PC-3 (cell line): ENCODE data around the gene ANAPC16. TPM values are rescaled to one million over a fixed set of nuclear protein-coding genes. Genes with fewer than 3 reads are reported as not detected.

ENCODE experiments used
- ATAC-seq: fragments of 200-7000 bp; cut with Tn5 transposase; 2 replicates; pipeline ENCODE4 v1.9.1; 2020; ENCODE audit warnings: mild to moderate bottlenecking, moderate library complexity
- BruUV-seq: library from RNA; stranded (reverse); fragments of 400-500 nt; replicated peaks from 2 replicates; lab custom pipeline; 2021; lab: Mats Ljungman, UMichigan
- CTCF ChIA-PET: fragments of 300-600 bp; sonication (Branson Sonifier 250); formaldehyde crosslinking; loops from one replicate; lab custom pipeline; 2022; ENCODE audit warnings: antibody characterized with exemption; lab: Charles Lee
- POLR2A ChIA-PET: fragments of 300-600 bp; sonication (Branson Sonifier 250); formaldehyde crosslinking; loops from one replicate; lab custom pipeline; 2022; ENCODE audit warnings: antibody characterized with exemption; ENCODE audit not compliant: unreplicated experiment; lab: Charles Lee
- DNase-seq: peaks from one replicate; pipeline ENCODE4 v3.0.0-alpha.2; 2015
- H2AFZ ChIP-seq: fragments of 300-600 bp; sonication (generic); 2 replicates; pipeline ENCODE4 v1.6.0; 2016; ENCODE audit warnings: antibody characterized with exemption, low read length
- H3F3A ChIP-seq: fragments of 300-600 bp; sonication (generic); one replicate; pipeline ENCODE4 v1.6.0; 2017; ENCODE audit warnings: antibody characterized with exemption, low read length, control low read depth, mild to moderate bottlenecking; ENCODE audit not compliant: unreplicated experiment
- H3K27ac ChIP-seq: fragments of 300-600 bp; sonication (generic); 2 replicates; pipeline ENCODE4 v1.5.1; 2016; ENCODE audit warnings: mild to moderate bottlenecking, low read length
- H3K27me3 ChIP-seq: fragments of 300-600 bp; sonication (generic); 2 replicates; pipeline ENCODE4 v1.6.1; 2016; ENCODE audit warnings: low read length, mixed read lengths
- H3K36me3 ChIP-seq: fragments of 300-600 bp; sonication (generic); 2 replicates; pipeline ENCODE4 v1.6.1; 2016; ENCODE audit warnings: low read depth, mixed run types, low read length, mixed read lengths
- H3K4me1 ChIP-seq: fragments of 300-600 bp; sonication (generic); 2 replicates; pipeline ENCODE4 v1.5.1; 2016; ENCODE audit warnings: low read length; ENCODE audit not compliant: insufficient read depth
- H3K4me2 ChIP-seq: fragments of 300-600 bp; sonication (generic); 2 replicates; pipeline ENCODE4 v1.6.0; 2016; ENCODE audit warnings: low read length
- H3K4me3 ChIP-seq: fragments of 300-600 bp; sonication (generic); 2 replicates; pipeline ENCODE4 v1.5.1; 2016; ENCODE audit warnings: mild to moderate bottlenecking, low read length, mixed read lengths
- H3K79me2 ChIP-seq: fragments of 300-600 bp; sonication (generic); 2 replicates; pipeline ENCODE4 v1.6.1; 2017; ENCODE audit warnings: low read length, mixed read lengths
- H3K9ac ChIP-seq: fragments of 300-600 bp; sonication (generic); 2 replicates; pipeline ENCODE4 v1.6.0; 2016; ENCODE audit warnings: mild to moderate bottlenecking, low read length
- H3K9me2 ChIP-seq: fragments of 300-600 bp; sonication (generic); replicated peaks from 2 replicates; pipeline ENCODE4 v1.6.1; 2016; ENCODE audit warnings: mixed run types, low read length, mixed read lengths
- H3K9me3 ChIP-seq: fragments of 300-600 bp; sonication (generic); 2 replicates; pipeline ENCODE4 v1.6.1; 2016; ENCODE audit warnings: low read length, mixed read lengths
- H4K20me1 ChIP-seq: fragments of 300-600 bp; sonication (generic); 2 replicates; pipeline ENCODE4 v1.6.1; 2016; ENCODE audit warnings: low read length, mixed read lengths
- CTCF ChIP-seq: fragments of 300-600 bp; sonication (generic); conservative IDR thresholded peaks from 2 replicates; pipeline ENCODE4 v1.5.1; 2017; ENCODE audit warnings: antibody characterized with exemption, low read depth, mild to moderate bottlenecking, low read length
- EZH2 ChIP-seq: fragments of 300-600 bp; sonication (generic); IDR thresholded peaks from one replicate; pipeline ENCODE4 v1.6.1; 2017; ENCODE audit warnings: antibody characterized with exemption, mild to moderate bottlenecking, low read length; ENCODE audit not compliant: unreplicated experiment
- EZH2phosphoT487 ChIP-seq: fragments of 300-600 bp; sonication (generic); IDR thresholded peaks from 2 replicates; pipeline ENCODE4 v1.6.1; 2018; ENCODE audit warnings: mild to moderate bottlenecking, antibody characterized with exemption, low read length, borderline replicate concordance
- intact Hi-C: fragments of 100-400 bp; cut with micrococcal nuclease; formaldehyde crosslinking; loops from 2 replicates; pipeline ENCODE4 v1.9.0; 2023
- total RNA-seq: library from RNA; depleted of rRNA; stranded (reverse); fragments of >200 nt; gene quantifications from 2 replicates; pipeline ENCODE4 v1.2.3, GENCODE V29; 2014

Gene ANAPC16
- total RNA-seq, 1 experiment from 2014 or later: 23.9 TPM

- ChIA-PET CTCF (no interaction called here), POLR2A (no interaction called here)
- Histone ChIP-seq H2AFZ (no peak overlapping the region), H3K79me2 (no peaks in the 10 kb centered on the region), H3K9ac (no peak overlapping the region), H3K4me1 (peaks cover 15% of the 10 kb centered on the region), H3K36me3 (no peaks in the 10 kb centered on the region), H3K9me3 (no peaks in the 10 kb centered on the region), H3K4me2 (no peak overlapping the region), H4K20me1 (no peaks in the 10 kb centered on the region), H3K27ac (no peak overlapping the region), H3K9me2 (no peaks in the 10 kb centered on the region), H3K27me3 (no peaks in the 10 kb centered on the region), H3K4me3 (no peak overlapping the region), H3F3A (no peaks in the 10 kb centered on the region)
- no peak for ATAC-seq
- TF ChIP-seq CTCF: no peak
- no peak for TF ChIP-seq EZH2
- no peak for TF ChIP-seq EZH2phosphoT487
- DNase-seq: no peak
- intact Hi-C loops: no loop called here
- no TSS peak for BruUV-seq
Observed at GRCh38 chr10:72242675-72243074, 26.9 kb downstream of the ANAPC16 start.

- H4K20me1 ChIP-seq: no peaks in the 10 kb centered on the region
- no peaks in the 10 kb centered on the region for H3K9me2 ChIP-seq
- peak; percentile 55 for TF ChIP-seq CTCF
- TF ChIP-seq EZH2: no peak
- TF ChIP-seq EZH2phosphoT487: no peak
- H3K27me3 ChIP-seq: no peaks in the 10 kb centered on the region
- peak overlapping the region; percentile 63 for H3K27ac ChIP-seq
- H3K79me2 ChIP-seq: no peaks in the 10 kb centered on the region
- H3K4me2 ChIP-seq: peak overlapping the region; percentile 45; the same call in 1 of the 2 replicates
- BruUV-seq: no TSS peak
- peaks cover 19% of the 10 kb centered on the region for H3K4me1 ChIP-seq
- H3K9ac ChIP-seq: peak overlapping the region; percentile 19; the same call in 1 of the 2 replicates
- no peaks in the 10 kb centered on the region for H3K9me3 ChIP-seq
- no peaks in the 10 kb centered on the region for H3K36me3 ChIP-seq
- no peaks in the 10 kb centered on the region for H3F3A ChIP-seq
- DNase-seq: peak; percentile 68
- intact Hi-C loops: loop anchor here (1.0 to 2.0 kb wide), 2 partner anchors 49 to 84 kb away; no protein-coding TSS in a partner anchor
- no peak overlapping the region for H3K4me3 ChIP-seq
- ChIA-PET CTCF (no interaction called here), POLR2A (interaction anchor here (0.6 kb wide), 1 partner anchor 864 kb away, joined by 4 read pairs; no protein-coding TSS in a partner anchor)
- 0 out of 2 replicates have a peak overlapping the region, but pooled peaks have one; percentile 21 for H2AFZ ChIP-seq
- peak; percentile 84 for ATAC-seq
Observed at GRCh38 chr10:72243822-72244437, 28.1 kb downstream of the ANAPC16 start.

GRCh38 chr10:72244573-72245038 lies 28.8 kb downstream of the ANAPC16 start:
- intact Hi-C loops: loop anchor here (1.0 to 2.0 kb wide), 2 partner anchors 48 to 84 kb away; no protein-coding TSS in a partner anchor
- Histone ChIP-seq H4K20me1 (no peaks in the 10 kb centered on the region), H3K4me1 (peaks cover 19% of the 10 kb centered on the region), H2AFZ (no peak overlapping the region), H3K9me3 (no peaks in the 10 kb centered on the region), H3K27ac (peak overlapping the region; percentile 63), H3K36me3 (no peaks in the 10 kb centered on the region), H3K4me2 (peak overlapping the region; percentile 45; the same call in 1 of the 2 replicates), H3F3A (no peaks in the 10 kb centered on the region), H3K79me2 (no peaks in the 10 kb centered on the region), H3K9ac (peak overlapping the region; percentile 19; the same call in 1 of the 2 replicates), H3K4me3 (no peak overlapping the region), H3K27me3 (no peaks in the 10 kb centered on the region), H3K9me2 (no peaks in the 10 kb centered on the region)
- TF ChIP-seq CTCF (no peak), EZH2phosphoT487 (no peak), EZH2 (no peak)
- POLR2A ChIA-PET: no interaction called here
- CTCF ChIA-PET: no interaction called here
- DNase-seq (no peak), ATAC-seq (no peak)
- BruUV-seq: no TSS peak
